ENCODE data around the gene BTNL3. TPM values are rescaled to one million over a fixed set of nuclear protein-coding genes. Genes with fewer than 3 reads are reported as not detected.

BTNL3 gene
- total and polyA plus RNA-seq, 10 of the 15 experiments (the other 5 are each of a cell fraction or from before 2014, with no cell fraction given): 0.39 TPM; not detected in 9

DNA sequence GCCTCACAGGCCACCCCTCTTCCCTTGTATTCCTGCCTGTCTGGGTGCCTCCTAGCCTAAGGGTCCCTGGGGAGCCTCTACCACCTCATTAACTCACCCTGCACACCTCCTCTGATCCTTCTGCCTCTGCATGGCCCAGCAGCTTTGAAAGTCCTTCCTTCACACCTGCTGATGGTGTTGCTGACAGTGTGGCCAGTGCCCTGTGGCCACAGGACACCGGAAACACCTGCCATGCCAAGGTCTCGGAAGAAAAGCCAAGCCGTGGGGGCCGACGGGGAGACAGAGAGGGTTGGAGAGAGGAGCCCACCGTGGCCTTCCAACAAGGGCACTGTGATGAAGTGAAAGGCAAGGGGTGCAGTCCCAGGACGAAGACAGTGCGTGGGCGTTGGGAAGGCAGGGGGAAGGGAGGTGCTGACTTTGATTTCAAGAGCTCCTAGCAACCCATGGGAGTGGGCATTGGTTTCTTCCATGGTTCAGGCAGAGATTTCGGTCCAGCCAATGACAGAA, 55.5 kb downstream of the BTNL3 start:
- H3K4me3 ChIP-seq: no peak overlapping the region
- ChIA-PET RAD21 (ENCODE audit: unreplicated experiment) (interaction anchor here (0.9 to 2.2 kb wide), 3 partner anchors 106 to 132 kb away, joined by 3 to 7 read pairs (median 4); no protein-coding TSS in a partner anchor), CTCF (interaction anchor here (0.9 to 3.4 kb wide), 9 partner anchors 11 to 175 kb away, joined by 3 to 12 read pairs (median 3); no protein-coding TSS in a partner anchor), SMC1A (ENCODE audit: uncharacterized antibody, unreplicated experiment) (interaction anchor here (0.5 to 1.4 kb wide), 6 partner anchors 8 to 205 kb away, joined by 3 to 4 read pairs (median 4); no protein-coding TSS in a partner anchor), POLR2A (no interaction called here)
- intact Hi-C loops (cut with micrococcal nuclease; ENCODE audit: unreplicated experiment) (no loop called here), in situ Hi-C loops (cut with MboI) (no loop called here)
- no peaks in the 10 kb centered on the region for H3K79me2 ChIP-seq (ENCODE audit: control insufficient read depth, insufficient read depth, low read length)
- no peaks in the 10 kb centered on the region for H4K20me1 ChIP-seq (ENCODE audit: control insufficient read depth, insufficient read depth)
- DNase-seq (ENCODE audit: low read depth, low spot score) (no peak), ATAC-seq (no peak), FAIRE-seq (no peak)
- no peaks in the 10 kb centered on the region for H3K27me3 ChIP-seq (replicated peaks in 1 of 2; ENCODE audit: control insufficient read depth in 2 of 2, insufficient read depth in 2 of 2, low read length in 1 of 2)
- no peaks in the 10 kb centered on the region for H3K4me1 ChIP-seq (ENCODE audit: control insufficient read depth, insufficient read depth, low read length)
- H2AFZ ChIP-seq (ENCODE audit: control insufficient read depth, low read depth, low read length): no peak overlapping the region
- H3K4me2 ChIP-seq (ENCODE audit: control insufficient read depth, insufficient read depth): no peak overlapping the region
- WGBS (ENCODE audit: insufficient coverage, insufficient replicate concordance, low lambda C conversion rate, missing lambda C conversion rate): 37% methylated on average over 10 of the region's 10 CpGs
- H3K36me3 ChIP-seq (ENCODE audit: control insufficient read depth in 2 of 2, insufficient read depth in 2 of 2, low read length in 1 of 2): no peaks in the 10 kb centered on the region
- no peaks in the 10 kb centered on the region; the same call in 2 of the 3 replicates for H3K9me3 ChIP-seq (replicated peaks; ENCODE audit: control insufficient read depth, insufficient read depth, low read length)
- no TSS peak for BruUV-seq (replicated peaks)
- TF ChIP-seq LARP7 (IDR thresholded peaks at IDR 0.05) (no peak), MTA2 (IDR thresholded peaks at IDR 0.05; ENCODE audit: low read depth) (0 out of 2 replicates have a peak, but pooled peaks have one; percentile 18), RAD51 (IDR thresholded peaks at IDR 0.05) (no peak), IKZF1 (conservative IDR thresholded peaks at IDR 0.05) (peak; percentile 14; the same call in 1 of the 2 replicates)
- TF ChIP-seq, protein P1, sequence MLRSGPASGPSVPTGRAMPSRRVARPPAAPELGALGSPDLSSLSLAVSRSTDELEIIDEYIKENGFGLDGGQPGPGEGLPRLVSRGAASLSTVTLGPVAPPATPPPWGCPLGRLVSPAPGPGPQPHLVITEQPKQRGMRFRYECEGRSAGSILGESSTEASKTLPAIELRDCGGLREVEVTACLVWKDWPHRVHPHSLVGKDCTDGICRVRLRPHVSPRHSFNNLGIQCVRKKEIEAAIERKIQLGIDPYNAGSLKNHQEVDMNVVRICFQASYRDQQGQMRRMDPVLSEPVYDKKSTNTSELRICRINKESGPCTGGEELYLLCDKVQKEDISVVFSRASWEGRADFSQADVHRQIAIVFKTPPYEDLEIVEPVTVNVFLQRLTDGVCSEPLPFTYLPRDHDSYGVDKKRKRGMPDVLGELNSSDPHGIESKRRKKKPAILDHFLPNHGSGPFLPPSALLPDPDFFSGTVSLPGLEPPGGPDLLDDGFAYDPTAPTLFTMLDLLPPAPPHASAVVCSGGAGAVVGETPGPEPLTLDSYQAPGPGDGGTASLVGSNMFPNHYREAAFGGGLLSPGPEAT (IDR thresholded peaks at IDR 0.05; ENCODE audit: low read depth): no peak
- H3K9ac ChIP-seq (ENCODE audit: control insufficient read depth, insufficient read depth, low read length): no peak overlapping the region
- no peak overlapping the region for H3K27ac ChIP-seq (ENCODE audit: control insufficient read depth, insufficient read depth)
